ENCODE data around the gene GMPR.

DNA sequence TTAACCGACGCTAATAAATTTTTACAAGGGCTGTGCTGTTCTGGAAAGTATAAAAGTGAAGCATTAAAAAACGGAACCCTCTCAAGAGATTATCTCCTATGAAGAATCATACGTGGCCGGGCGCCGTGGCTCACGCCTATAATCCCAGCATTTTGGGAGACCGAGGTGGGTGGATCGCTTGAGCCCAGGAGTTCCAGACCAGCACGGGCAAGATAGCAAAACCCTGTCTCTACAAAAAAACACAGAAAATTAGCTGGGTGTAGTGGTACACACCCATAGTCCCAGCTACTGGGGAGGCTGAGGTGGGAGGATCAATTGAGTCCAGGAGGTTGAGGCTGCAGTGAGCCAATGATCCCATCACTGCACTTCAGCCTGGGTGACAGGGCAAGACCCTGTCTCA is 83.4 kb downstream of the GMPR start:
- no peak for TF ChIP-seq CTCF (conservative IDR thresholded peaks at IDR 0.05; ENCODE audit: low read length)
- no peak for TF ChIP-seq EZH2phosphoT487 (IDR thresholded peaks at IDR 0.05; ENCODE audit: borderline replicate concordance)

Measured in Loucy (cell line).